Fibroblast of skin of right biceps (primary cell): ENCODE data around the gene LRRC26.

Experiments
- DNase-seq: peaks from one replicate; pipeline ENCODE4 v3.0.0-alpha.2; 2013

LRRC26 gene

DNA sequence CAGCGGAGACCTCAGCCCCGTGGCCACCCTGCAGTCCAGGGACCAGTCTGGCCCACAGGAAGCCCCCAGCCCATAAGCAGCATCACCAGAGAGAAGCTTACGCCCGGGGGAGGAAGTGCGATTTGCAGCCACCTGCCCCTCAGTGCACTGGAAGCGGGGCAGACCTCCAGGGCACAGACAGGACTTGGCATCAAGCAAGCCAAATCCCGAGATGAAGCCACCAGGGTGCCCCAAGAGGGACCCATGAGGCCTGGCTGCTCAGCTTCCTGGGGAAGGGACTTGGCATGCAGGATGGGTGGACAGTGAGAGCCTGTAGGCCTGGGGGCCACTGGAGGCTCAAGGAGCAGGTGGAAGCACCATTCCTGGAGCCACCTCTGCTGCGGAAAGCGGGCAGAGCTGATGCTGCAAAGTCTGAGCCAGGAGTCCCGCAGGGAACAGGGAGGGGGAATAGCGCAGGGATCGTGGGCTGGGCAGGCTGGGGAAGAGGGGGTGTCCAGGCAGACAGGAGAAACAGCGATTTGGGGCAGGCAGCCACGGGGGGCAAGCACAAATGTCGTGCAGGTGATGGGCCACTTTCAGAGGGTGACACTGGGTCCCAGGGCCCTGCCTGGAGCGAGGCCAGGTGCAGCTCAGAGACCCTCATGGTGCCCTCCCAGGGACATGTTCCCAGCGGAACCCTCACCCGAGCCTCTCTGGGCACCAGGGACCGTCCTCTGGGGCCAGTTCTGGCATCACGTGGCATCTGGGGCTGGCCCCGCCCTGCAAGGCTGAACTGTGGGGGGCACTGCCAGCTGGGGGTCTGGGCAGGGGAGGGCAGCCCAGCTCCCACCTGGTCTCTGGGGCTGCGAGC, 3.2 kb downstream of the LRRC26 start:
- no peak for DNase-seq

DNA sequence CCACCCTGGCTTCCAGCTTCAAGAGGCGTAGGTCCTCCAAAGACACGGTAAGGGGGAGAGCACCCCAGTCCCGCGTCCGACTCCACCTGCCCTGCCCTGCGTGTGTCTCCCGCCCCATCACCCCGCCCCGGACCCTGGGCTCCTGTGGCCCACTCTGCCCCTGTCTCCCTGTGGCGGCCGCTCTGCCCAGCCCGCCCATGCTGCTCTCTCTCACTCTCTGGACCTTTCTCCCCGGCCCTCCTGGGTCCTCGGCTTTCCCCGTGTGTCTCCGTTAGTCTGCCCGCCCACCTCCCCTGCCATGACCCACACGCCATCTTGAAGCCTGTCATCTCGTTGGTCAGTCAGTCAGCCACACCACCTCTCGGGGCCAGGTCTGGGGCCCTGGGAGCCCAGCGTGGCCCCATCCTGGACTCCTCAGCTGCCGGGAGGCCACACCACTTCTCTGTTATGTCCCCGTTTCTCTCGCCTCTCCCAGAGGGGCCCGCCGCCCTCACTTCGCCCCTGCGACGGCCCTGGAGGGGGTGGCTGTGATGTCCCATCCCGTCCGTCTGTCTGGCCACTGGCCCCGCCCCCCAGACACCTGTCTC, 4.5 kb downstream of the LRRC26 start:
- no peak for DNase-seq

DNA sequence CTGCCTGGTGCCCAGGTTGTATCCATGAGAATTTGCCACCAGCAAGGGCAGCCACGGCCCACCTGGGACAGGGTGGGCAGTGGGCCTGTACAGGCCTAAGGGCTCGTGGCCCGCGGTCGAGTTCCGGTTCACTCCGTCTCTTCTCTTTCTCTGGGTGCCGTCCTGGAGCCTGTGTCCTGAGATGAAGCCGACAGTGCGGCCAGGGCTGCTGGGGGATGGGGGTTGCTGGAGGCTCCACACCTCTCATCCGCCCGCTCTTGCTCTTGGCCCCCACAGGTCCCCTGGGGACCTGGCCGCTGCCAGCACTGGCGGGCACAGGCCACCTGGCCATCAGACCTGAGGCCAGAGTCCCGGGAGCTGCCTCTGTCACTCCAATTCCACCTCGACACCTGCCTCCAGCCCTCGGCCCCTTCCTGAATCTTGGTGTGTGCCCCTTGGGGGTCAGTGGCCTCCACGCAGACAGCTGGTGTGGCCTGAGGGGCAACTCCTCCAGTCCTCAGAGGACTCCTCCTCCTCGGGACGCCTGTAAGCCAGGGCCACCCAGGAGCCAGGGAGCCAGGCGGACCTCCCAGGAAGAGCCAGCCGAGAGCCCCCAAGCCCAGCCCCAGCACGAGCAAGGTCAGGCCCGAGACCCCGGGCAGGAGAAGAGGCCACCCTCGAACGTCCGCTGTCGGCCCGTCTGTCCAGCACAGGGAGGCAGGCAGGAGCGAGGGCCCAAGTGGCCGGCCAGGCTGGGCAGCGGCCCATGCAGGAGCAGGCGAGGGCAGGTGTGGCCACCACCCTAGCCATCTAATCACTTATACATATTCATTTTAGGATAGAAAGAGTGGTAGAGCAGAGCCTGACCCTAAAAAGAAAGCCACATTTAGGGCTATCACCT, 5.2 kb downstream of the LRRC26 start:
- DNase-seq, result no peak

DNA sequence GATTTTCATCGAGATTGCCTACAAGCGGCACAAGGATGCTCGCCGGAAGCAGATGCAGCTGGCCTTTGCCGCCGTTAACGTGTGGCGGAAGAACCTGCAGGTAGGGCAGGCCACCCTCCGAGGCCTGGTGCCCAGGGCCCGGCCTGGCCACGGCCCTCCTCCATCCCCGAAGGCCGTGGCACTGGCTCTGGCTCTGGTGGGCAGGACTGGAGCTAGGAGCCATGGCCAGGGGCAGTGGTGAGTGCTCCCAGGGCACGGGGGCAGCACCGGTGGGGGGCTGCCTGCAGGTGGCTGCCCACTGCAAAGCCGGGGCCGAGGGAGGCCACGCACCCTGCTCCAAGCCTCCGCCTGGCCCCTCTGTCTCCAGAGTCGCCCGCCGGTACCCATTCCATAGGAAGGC, 6.0 kb downstream of the LRRC26 start:
- no peak for DNase-seq

DNA sequence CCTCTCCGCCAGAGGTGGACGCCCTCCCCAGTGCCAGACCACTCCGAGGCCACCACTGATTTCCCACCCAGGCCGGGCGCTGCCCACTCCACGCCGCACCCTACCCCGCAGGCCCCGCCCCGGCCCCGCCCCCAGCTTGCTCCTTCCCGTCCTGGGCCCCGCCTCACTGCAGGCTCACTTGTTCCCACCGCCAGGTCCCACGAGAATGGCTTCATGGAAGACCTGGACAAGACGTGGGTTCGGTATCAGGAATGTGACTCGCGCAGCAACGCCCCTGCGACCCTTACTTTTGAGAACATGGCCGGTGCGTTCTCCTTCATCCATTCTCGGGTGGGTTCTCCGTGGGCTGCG, 6.5 kb downstream of the LRRC26 start:
- no peak for DNase-seq

DNA sequence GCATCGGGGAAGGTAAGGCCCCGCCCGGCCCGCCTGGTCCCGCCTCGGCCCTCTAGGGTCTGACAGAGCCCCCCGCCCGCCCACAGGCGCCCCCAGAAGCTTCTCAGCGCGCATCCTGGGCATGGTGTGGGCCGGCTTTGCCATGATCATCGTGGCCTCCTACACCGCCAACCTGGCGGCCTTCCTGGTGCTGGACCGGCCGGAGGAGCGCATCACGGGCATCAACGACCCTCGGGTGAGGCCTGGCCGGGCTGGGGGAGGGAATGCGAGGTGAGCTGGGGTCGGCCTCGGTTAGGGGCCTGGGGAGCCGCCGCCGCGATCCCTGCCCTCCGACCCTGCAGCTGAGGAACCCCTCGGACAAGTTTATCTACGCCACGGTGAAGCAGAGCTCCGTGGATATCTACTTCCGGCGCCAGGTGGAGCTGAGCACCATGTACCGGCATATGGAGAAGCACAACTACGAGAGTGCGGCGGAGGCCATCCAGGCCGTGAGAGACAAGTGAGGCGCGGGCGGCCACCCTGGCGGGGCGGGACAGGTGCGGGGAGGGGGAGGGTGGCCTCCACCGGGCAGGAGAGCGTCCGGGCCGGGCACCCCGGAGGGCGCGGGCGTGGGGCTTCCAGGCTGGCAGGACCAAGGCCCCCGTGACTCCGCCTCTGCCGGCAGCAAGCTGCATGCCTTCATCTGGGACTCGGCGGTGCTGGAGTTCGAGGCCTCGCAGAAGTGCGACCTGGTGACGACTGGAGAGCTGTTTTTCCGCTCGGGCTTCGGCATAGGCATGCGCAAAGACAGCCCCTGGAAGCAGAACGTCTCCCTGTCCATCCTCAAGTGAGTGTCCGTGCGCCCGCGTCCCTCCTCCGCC, 7.1 kb downstream of the LRRC26 start:
- DNase-seq, result no peak

DNA sequence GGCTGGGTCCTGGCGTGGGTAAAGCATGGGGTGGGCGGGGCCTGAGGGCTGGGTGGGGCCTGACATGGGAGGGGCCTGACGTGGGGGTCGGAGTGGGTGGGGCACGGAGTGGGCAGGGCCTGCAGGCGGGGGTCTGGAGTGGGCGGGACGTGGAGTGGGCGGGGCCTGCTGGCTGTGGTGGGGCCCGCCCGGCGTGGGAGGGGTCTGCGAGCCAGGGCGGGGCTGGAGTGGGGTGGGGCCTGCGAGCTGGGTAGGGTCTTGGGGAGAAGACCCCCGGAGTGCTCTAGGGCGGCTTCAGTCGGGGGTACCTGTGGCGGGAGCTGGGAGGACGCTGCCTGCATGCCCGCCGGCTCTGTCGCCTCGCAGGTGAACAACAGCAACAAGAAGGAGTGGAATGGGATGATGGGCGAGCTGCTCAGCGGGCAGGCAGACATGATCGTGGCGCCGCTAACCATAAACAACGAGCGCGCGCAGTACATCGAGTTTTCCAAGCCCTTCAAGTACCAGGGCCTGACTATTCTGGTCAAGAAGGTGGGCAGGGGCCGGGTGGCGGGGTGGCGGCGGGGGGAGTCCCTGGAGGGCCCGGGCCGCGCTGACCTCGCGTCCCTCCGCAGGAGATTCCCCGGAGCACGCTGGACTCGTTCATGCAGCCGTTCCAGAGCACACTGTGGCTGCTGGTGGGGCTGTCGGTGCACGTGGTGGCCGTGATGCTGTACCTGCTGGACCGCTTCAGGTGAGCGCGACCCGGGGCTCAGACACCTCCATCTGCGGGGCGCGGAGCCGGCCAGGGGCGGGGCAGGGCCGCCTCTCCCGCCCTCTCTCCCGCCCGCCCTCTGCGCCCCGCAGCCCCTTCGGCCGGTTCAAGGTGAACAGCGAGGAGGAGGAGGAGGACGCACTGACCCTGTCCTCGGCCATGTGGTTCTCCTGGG, 8.0 kb downstream of the LRRC26 start:
- no peak for DNase-seq

DNA sequence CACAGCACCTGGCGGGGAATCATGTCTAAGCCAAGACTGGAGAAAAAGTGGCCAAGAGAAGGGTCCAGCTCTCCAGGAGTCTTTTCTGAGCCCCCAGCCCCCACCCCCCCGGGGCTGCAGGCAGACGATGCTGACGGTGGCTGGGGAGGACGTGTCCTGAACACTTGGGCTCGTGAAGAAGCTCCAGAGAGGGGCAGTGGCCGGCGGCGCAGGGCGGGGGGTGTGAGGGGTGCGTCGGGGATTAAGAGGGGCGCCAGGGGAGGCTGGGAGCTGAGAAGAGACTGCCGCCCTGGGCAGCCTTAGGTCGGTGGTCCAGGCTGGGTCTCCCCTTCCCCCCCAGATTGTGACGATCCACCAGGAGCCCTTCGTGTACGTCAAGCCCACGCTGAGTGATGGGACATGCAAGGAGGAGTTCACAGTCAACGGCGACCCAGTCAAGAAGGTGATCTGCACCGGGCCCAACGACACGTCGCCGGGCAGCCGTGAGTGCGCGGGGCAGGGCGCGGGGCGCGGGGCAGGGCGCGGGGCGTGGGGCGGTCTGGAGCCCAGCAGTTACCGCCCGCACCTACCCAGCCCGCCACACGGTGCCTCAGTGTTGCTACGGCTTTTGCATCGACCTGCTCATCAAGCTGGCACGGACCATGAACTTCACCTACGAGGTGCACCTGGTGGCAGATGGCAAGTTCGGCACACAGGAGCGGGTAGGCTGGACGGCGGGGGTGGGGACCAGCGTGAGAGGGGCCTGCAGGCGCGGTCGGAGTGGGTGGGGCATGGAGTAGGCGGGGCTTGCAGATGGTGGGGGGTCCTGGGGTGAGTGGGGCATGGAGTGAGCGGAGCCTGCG, 8.9 kb downstream of the LRRC26 start:
- no peak for DNase-seq

DNA sequence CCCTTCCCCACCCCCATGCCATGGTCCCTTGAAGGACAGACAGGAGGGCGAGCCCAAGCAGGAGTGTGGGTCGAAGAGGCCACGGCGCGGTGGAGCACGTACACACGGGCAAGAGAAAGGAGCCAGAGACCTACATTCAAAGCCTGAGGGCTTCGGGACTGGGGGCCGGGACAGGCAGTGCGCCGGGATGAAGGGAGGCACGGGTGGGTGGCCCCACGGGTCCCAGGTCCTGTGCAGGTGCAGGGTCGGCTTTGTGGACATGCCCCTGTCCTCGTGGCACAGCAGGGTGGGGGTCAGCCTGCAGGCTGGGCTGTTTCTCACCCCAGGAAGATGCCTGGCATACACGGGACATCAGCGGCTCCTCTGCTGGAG, 9.8 kb downstream of the LRRC26 start:
- DNase-seq, result no peak

DNA sequence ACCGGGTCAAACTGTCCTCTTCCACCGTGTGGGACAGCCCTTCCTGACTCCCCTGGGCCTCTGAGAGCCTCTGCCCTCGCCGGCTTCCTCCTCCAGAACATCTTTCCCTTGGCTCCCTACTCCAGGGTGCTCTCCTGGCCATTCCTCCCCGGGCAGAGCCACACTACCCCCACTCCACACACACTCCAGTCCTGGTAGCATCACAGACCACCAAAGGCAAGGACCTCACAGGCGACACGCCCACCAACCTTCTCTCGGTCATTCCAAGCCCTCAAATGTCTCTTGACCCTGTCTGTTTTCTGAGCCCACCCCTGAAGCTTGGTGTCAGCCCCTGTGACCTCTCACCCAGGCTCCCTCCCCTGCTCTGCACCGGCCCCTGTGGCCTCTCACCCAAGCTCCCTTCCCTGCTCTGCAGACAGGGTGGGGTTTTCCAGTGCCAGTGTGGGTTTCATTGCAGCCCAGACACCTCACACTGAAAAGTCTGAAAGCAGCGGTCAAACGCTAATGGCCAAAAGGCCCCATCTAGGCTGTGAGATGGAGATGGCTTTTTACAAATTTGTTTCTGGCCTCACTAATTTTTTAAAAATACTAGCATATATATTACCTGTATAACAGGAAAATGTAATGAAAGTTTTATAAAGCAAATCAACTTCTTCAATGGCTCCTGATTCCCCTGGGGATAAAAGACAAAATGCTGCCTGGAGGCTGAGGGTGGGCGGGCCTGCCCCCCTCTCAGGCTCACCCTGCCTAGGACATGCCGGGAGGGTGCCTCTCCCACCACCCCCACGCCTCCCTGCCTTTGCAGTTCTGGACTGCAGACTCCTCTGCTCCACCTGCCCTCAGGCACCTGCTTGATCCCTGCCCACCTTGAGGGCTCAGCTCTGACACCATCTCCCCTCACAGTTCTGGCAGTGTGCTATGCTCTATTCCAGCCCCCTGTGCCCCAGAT, 10.5 kb downstream of the LRRC26 start:
- DNase-seq, result no peak

DNA sequence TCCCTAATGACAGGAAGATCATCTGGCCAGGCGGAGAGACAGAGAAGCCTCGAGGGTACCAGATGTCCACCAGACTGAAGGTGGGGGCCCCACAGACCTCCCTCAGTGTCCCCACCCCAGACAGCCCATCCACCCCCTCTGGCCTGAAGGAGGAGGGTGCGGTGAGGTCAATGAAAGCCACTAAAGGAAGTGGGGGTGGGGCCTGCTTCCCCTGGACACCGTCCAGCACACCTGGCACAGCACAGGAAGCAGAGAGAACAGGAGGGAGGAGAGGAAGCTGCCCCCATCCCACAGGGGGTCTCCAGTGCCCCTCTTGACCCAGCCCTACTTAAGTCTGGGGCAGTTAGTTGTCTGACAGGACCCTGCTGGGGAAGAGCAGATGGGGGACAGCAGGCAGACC, 11.2 kb downstream of the LRRC26 start:
- no peak for DNase-seq

DNA sequence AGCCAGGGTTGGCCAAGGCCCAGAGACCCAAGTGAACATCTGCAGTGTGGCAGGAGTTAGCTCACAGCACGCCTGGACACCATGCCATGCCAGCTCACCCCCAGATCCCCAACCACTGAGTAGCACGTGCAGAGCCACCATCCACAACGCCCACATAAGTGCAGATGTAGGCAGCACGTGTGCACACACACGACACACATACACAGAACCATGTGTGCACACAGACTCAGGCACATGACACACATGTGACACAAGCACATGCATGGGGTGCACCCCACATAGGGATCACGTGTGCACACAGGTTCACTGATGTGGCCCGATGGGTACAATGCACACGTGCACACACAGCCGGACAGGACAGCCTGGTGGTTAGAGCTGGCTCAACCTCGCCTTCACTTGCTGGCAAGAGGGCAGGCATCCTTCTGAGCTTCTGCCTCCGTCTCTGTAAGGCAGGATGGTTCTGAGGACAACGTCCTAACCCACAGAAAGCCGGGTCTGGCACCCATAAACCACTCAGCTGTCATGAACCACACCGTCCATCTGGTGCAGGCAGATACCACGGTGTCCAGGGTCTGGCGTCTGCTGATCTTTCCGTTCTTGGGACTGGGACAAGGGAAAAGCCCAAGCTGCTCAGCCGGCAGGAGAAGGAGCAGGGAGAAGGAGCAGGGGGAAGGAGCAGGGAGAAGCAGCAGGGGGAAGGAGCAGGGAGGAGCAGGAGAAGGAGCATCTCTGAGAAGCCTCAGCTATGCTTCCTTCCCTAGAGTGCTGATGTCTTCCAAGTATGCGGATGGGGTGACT, 12.0 kb downstream of the LRRC26 start:
- DNase-seq, result no peak

DNA sequence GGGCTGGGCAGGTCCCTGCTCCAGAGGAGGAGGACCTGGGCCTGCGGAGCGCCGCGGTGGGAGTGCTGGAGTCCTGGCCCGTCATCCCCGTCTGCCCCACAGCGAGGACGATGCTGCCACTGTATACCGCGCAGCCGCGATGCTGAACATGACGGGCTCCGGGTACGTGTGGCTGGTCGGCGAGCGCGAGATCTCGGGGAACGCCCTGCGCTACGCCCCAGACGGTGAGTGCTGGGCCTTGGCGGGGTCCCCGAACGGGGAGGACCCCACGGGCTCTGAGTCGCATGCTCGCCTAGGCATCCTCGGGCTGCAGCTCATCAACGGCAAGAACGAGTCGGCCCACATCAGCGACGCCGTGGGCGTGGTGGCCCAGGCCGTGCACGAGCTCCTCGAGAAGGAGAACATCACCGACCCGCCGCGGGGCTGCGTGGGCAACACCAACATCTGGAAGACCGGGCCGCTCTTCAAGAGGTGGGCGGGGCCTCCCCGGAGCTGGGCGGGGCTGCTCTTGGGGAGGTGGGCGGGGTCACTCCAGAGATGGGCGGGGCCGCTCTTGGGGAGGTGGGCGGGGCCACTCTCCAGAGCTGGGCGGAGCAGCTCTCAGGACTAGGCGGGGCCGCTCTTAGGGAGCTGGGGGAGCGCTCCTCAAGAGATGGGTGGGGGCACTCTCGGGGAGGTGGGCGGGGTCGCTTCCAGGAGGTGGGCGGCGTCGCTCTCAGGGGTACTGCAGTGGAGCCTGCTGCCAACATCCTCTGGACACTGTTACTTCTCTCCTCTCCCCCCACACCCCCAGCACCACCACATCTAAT, 13.1 kb downstream of the LRRC26 start:
- peak; percentile 33 for DNase-seq

DNA sequence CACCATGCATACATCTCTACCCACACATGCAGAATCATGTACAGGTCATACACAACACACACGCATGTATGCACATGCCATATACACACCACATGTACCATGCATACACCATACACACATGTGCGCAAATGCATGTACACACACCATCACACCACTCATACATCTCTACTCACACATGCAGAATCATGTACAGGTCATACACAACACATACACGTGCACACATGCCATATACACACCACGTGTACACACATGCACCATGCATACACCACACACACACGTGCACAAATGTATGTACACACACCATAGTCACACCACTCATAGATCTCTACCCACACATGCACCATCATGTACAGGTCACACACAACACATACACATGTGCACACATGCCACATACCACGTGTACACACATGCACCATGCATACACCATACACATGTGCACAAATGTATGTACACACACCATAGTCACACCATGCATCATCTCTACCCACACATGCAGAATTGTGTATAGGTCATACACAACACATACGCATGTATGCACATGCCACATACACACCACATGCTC, 16.9 kb downstream of the LRRC26 start:
- no peak for DNase-seq

DNA sequence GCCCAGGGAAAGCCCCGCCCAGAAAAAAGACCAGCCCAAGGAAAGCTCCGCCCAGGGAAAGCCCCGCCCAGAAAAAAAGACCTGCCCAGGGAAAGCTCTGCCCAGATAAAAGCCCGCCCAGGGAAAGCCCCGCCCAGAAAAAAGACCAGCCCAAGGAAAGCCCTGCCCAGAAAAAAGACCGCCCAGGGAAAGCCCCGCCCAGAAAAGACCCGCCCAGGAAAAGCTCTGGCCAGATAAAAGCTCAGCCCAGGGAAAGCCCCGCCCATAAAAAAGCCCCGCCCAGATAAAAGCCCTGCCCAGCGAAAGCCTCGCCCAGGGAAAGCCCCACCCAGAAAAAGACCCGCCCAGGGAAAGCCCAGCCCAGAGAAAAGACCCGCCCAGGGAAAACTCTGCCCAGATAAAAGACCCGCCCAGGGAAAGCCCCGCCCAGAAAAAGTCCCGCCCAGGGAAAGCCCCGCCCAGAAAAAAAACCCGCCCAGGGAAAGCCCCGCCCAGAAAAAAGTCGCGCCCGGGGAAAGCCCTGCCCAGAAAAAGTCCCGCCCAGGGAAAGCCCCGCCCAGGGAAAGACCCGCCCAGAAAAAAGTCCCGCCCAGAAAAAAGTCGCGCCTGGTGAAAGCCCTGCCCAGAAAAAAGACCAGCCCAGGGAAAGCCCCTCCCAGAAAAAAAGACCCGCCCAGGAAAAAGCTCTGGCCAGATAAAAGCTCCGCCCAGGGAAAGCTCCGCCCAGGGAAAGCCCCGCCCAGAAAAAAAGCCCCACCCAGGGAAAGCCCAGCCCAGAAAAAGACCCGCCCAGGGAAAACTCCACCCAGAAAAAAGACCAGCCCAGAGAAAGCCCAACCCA, 19.0 kb downstream of the LRRC26 start:
- DNase-seq, result peak; percentile 47

DNA sequence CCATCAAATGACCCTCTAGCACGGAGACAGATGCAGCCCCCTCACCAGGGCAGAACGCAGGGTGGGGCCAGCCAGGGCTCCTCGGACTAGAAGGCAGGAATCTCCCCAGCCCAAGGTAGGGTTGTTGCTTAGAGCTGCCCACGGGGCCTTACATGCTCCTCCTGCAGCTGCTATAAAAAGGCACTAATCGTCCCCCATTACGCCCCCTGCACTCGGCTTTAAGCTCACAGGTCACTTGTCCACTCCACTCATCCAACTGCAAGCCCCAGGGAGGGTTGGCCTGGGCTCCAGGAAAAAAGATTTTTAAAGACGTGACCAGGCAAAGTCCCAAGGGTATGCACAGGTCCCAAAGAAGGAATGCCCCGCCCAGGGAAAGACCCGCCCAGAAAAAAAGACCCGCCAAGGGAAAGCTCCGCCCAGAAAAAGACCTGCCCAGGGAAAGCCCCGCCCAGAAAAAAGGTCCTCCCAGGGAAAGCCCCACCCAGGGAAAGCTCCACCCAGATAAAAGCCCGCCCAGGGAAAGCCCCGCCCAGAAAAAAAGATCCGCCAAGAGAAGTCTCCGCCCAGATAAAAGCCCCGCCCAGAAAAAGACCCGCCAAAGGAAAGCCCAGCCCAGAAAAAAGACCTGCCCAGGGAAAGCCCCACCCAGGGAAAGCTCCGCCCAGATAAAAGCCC, 19.8 kb downstream of the LRRC26 start:
- no peak for DNase-seq
